Skeletal muscle cell (primary cell): Measurements from ENCODE around the gene CPTP.
A peak's percentile ranks its signal among the peaks of the same experiment; 100 is the strongest.

ENCODE experiments used
- DNase-seq: peaks from one replicate; pipeline ENCODE4 v3.0.0-alpha.2; 2010; ENCODE audit warnings: low read depth
- H3K4me3 ChIP-seq: 2 replicates; pipeline ENCODE4 v1.5.1; 2011; ENCODE audit warnings: low read depth, mild to moderate bottlenecking, control low read depth, low read length, moderate library complexity

CPTP gene

GRCh38 chr1:1291548-1292441 lies 32.8 kb upstream of the CPTP start:
- no peak overlapping the region for H3K4me3 ChIP-seq
- DNase-seq, result no peak

- H3K4me3 ChIP-seq, result no peak overlapping the region
- DNase-seq, result no peak
Measured at GRCh38 chr1:1292442-1292779, 32.2 kb upstream of the CPTP start.

- no peak for DNase-seq
- H3K4me3 ChIP-seq, result no peak overlapping the region
Measured at GRCh38 chr1:1292851-1293250, 31.8 kb upstream of the CPTP start.

GRCh38 chr1:1293263-1294249 lies 31.0 kb upstream of the CPTP start:
- H3K4me3 ChIP-seq, result no peak overlapping the region
- no peak for DNase-seq

- DNase-seq, result no peak
- no peak overlapping the region for H3K4me3 ChIP-seq
Measured at GRCh38 chr1:1294250-1294890, 30.2 kb upstream of the CPTP start.

GRCh38 chr1:1295154-1295923 lies 29.3 kb upstream of the CPTP start:
- DNase-seq, result no peak
- H3K4me3 ChIP-seq, result no peak overlapping the region

- DNase-seq, result no peak
- no peak overlapping the region for H3K4me3 ChIP-seq
Measured at GRCh38 chr1:1296070-1297061, 28.2 kb upstream of the CPTP start.

- DNase-seq, result no peak
- no peak overlapping the region for H3K4me3 ChIP-seq
Measured at GRCh38 chr1:1297802-1298424, 26.7 kb upstream of the CPTP start.

- no peak for DNase-seq
- no peak overlapping the region for H3K4me3 ChIP-seq
Measured at GRCh38 chr1:1298861-1299685, 25.5 kb upstream of the CPTP start.

GRCh38 chr1:1299686-1300351 lies 24.8 kb upstream of the CPTP start:
- no peak for DNase-seq
- no peak overlapping the region for H3K4me3 ChIP-seq

- no peak for DNase-seq
- no peak overlapping the region for H3K4me3 ChIP-seq
Measured at GRCh38 chr1:1300352-1300739, 24.3 kb upstream of the CPTP start.

GRCh38 chr1:1302006-1302430 lies 22.6 kb upstream of the CPTP start:
- no peak overlapping the region for H3K4me3 ChIP-seq
- DNase-seq, result no peak

- no peak overlapping the region for H3K4me3 ChIP-seq
- no peak for DNase-seq
Measured at GRCh38 chr1:1302951-1303509, 21.6 kb upstream of the CPTP start.

- H3K4me3 ChIP-seq, result no peak overlapping the region
- DNase-seq, result no peak
Measured at GRCh38 chr1:1303736-1304135, 20.9 kb upstream of the CPTP start.

- peak; percentile 24 for DNase-seq
- H3K4me3 ChIP-seq, result peak overlapping the region; percentile 68
Measured at GRCh38 chr1:1304331-1305299, 20.0 kb upstream of the CPTP start.
